DND-41 (cell line): ENCODE results near the gene CYB5A.
A peak's percentile ranks its signal among the peaks of the same experiment; 100 is the strongest.

ENCODE experiments used
- ATAC-seq: fragments of 200-7000 bp; cut with Tn5 transposase; 3 replicates; pipeline ENCODE4 v1.9.1; 2021; ENCODE audit warnings: low read depth; ENCODE audit not compliant: insufficient read depth
- DNase-seq: peaks from one replicate; pipeline ENCODE4 v3.0.0-alpha.2; 2020
- H2AFZ ChIP-seq: 2 replicates; pipeline ENCODE4 v1.6.0; 2012; ENCODE audit warnings: low read depth, low read length
- H3K27ac ChIP-seq: 2 replicates; pipeline ENCODE4 v1.5.1; 2012; ENCODE audit warnings: low read length, inconsistent platforms
- H3K27me3 ChIP-seq: fragments of 200-600 bp; sonication (generic); 2 replicates; pipeline ENCODE4 v1.6.0; 2012; ENCODE audit warnings: low read length, mild to moderate bottlenecking, inconsistent platforms; ENCODE audit not compliant: insufficient read depth, poor library complexity
- H3K36me3 ChIP-seq: 2 replicates; pipeline ENCODE4 v1.5.1; 2012; ENCODE audit warnings: low read length, inconsistent platforms; ENCODE audit not compliant: insufficient read depth
- H3K4me1 ChIP-seq: 2 replicates; pipeline ENCODE4 v1.5.1; 2012; ENCODE audit warnings: mild to moderate bottlenecking, low read length; ENCODE audit not compliant: insufficient read depth
- H3K4me2 ChIP-seq: 2 replicates; pipeline ENCODE4 v1.6.0; 2012; ENCODE audit warnings: mild to moderate bottlenecking, moderate library complexity, low read length, inconsistent platforms; ENCODE audit not compliant: insufficient read depth
- H3K4me3 ChIP-seq, 2 experiments: fragments of 200-600 bp in 1 of 2; shearing (Covaris generic) in 1 of 2; 2 replicates each; pipeline ENCODE4 v1.5.1; 2012 to 2016; ENCODE audit warnings: inconsistent platforms in 2 of 2, low read length in 2 of 2, mild to moderate bottlenecking in 2 of 2, low read depth in 1 of 2, moderate library complexity in 1 of 2
- H3K79me2 ChIP-seq: 2 replicates; pipeline ENCODE4 v1.6.0; 2012; ENCODE audit warnings: low read length, inconsistent platforms; ENCODE audit not compliant: insufficient read depth
- H3K9ac ChIP-seq: 2 replicates; pipeline ENCODE4 v1.6.0; 2012; ENCODE audit warnings: low read depth, mild to moderate bottlenecking, inconsistent platforms, low read length, moderate library complexity
- H3K9me3 ChIP-seq: 2 replicates; pipeline ENCODE4 v1.5.1; 2012; ENCODE audit warnings: low read length, moderate library complexity, mild to moderate bottlenecking, inconsistent platforms; ENCODE audit not compliant: insufficient read depth, severe bottlenecking
- H4K20me1 ChIP-seq: 2 replicates; pipeline ENCODE4 v1.6.0; 2012; ENCODE audit warnings: low read length; ENCODE audit not compliant: insufficient read depth
- EZH2 ChIP-seq: IDR thresholded peaks from 3 replicates; pipeline ENCODE4 v1.6.1; 2012; ENCODE audit warnings: borderline replicate concordance, low read depth, mild to moderate bottlenecking, moderate library complexity, low read length, inconsistent platforms; ENCODE audit not compliant: severe bottlenecking
- TF ChIP-seq, protein P1 (sequence below): IDR thresholded peaks from 2 replicates; pipeline ENCODE4 v1.5.1; 2012; ENCODE audit warnings: borderline replicate concordance, low read length, moderate library complexity, mild to moderate bottlenecking; ENCODE audit not compliant: poor library complexity, severe bottlenecking; ENCODE audit errors: extremely low read depth

The CYB5A gene

DNA sequence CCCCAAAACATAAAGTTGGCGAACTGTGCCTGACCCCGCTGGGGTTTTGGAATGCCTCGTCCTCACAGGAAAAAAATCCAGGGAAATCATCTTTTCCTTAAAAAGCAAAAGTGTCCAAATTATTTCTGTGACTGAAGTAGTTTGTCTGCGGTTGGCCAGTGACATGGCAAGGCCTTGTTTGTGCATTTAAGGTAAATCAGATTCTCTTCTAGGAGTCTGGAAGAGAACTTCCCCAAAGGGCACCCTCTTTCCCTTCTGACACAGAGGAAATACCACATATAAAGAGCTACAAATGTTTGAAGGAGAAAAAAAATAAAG lies 737 bp upstream of the CYB5A start:
- H2AFZ ChIP-seq = peak overlapping the region; percentile 87
- no peak for TF ChIP-seq EZH2
- TF ChIP-seq, protein P1, sequence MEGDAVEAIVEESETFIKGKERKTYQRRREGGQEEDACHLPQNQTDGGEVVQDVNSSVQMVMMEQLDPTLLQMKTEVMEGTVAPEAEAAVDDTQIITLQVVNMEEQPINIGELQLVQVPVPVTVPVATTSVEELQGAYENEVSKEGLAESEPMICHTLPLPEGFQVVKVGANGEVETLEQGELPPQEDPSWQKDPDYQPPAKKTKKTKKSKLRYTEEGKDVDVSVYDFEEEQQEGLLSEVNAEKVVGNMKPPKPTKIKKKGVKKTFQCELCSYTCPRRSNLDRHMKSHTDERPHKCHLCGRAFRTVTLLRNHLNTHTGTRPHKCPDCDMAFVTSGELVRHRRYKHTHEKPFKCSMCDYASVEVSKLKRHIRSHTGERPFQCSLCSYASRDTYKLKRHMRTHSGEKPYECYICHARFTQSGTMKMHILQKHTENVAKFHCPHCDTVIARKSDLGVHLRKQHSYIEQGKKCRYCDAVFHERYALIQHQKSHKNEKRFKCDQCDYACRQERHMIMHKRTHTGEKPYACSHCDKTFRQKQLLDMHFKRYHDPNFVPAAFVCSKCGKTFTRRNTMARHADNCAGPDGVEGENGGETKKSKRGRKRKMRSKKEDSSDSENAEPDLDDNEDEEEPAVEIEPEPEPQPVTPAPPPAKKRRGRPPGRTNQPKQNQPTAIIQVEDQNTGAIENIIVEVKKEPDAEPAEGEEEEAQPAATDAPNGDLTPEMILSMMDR = no peak
- H3K36me3 ChIP-seq = no peaks in the 10 kb centered on the region
- peak overlapping the region; percentile 88 for H3K27ac ChIP-seq
- H3K4me3 ChIP-seq = peak overlapping the region; percentile 45 to 89; a peak in 3 of 4 replicates
- DNase-seq = no peak
- no peak for ATAC-seq
- H3K27me3 ChIP-seq = peaks cover 3% of the 10 kb centered on the region
- peak overlapping the region; percentile 82 for H3K4me2 ChIP-seq
- peak overlapping the region; percentile 68 for H3K9ac ChIP-seq
- no peaks in the 10 kb centered on the region for H3K9me3 ChIP-seq
- peaks cover 19% of the 10 kb centered on the region for H3K4me1 ChIP-seq
- peaks cover 10% of the 10 kb centered on the region for H3K79me2 ChIP-seq
- H4K20me1 ChIP-seq = no peaks in the 10 kb centered on the region

DNA sequence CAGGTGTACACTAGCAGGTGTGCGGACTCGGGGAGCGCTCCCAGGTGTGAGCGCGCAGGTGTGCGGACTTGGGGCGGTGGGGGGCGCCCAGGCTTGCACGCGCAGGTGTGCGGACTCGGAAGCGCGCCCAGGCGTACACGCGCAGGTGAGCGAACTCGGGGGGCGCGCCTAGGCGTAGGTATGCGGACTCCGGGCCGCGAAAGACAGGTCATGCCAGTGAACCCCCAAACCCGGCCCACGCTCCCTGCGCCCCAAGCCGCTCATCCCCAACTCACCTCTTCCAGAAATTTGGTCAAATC lies 342 bp downstream of the CYB5A start:
- Histone ChIP-seq H3K27ac (peak overlapping the region; percentile 75), H3K9me3 (no peaks in the 10 kb centered on the region), H3K79me2 (peaks cover 11% of the 10 kb centered on the region), H3K4me1 (peaks cover 22% of the 10 kb centered on the region), H3K27me3 (peaks cover 12% of the 10 kb centered on the region), H3K4me3 (peak overlapping the region; percentile 37 to 89; a peak in 3 of 4 replicates), H3K9ac (peak overlapping the region; percentile 68), H3K36me3 (no peaks in the 10 kb centered on the region), H2AFZ (peak overlapping the region; percentile 79), H4K20me1 (no peaks in the 10 kb centered on the region; the same call in 1 of the 2 replicates), H3K4me2 (peak overlapping the region; percentile 82)
- no peak for DNase-seq
- TF ChIP-seq EZH2 = no peak
- TF ChIP-seq, protein P1 = no peak
- no peak for ATAC-seq

DNA sequence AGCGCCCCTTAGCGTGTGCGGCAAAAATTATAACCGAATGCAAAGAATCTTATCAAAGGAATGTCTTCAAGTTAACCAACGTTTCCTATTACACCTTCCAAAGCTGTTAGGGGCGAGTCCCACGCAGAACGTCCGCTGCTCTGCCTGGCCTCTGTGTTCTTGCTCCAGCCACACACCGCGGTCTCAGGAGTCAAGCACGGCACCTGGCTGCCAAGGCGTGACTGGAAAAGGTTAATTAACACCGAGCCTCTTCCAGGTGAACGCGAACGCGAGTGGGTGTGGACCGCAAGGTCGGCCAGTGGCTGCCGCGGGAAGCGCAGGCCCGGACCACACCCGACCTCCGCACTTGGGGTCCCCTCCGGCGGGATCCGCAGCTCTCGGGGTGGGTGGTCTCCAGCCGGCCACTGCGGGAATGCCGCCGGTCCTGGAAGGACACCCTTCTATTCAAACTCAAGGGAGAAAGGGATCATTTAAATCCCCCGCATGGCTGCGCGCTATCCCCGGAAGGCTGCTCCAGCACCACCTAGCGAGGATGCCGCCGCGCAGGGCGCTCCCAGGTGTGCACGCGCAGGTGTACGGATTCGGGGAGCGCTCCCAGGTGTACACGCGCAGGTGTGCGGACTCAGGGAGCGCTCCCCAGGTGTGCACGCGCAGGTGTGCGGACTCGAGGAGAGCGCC lies 830 bp downstream of the CYB5A start:
- peaks cover 22% of the 10 kb centered on the region for H3K4me1 ChIP-seq
- H3K27ac ChIP-seq = no peak overlapping the region
- no peaks in the 10 kb centered on the region for H3K9me3 ChIP-seq
- no peak for TF ChIP-seq EZH2
- TF ChIP-seq, protein P1 = no peak
- peaks cover 13% of the 10 kb centered on the region for H3K79me2 ChIP-seq
- peak overlapping the region; percentile 37 to 89; a peak in 3 of 4 replicates for H3K4me3 ChIP-seq
- DNase-seq = no peak
- no peak for ATAC-seq
- peak overlapping the region; percentile 82 for H3K4me2 ChIP-seq
- H4K20me1 ChIP-seq = peaks cover under 1% of the 10 kb centered on the region; the same call in 1 of the 2 replicates
- peaks cover 13% of the 10 kb centered on the region for H3K27me3 ChIP-seq
- H2AFZ ChIP-seq = no peak overlapping the region
- H3K9ac ChIP-seq = peak overlapping the region; percentile 68
- H3K36me3 ChIP-seq = no peaks in the 10 kb centered on the region
